Measurements from ENCODE around the gene STX8.

Gene STX8

GRCh38 chr17:9336817-9337216 is 238.8 kb downstream of the STX8 start:
- FAIRE-seq (no peak), DNase-seq (ENCODE audit: insufficient read length, low spot score) (no peak)
- TF ChIP-seq, protein P1, sequence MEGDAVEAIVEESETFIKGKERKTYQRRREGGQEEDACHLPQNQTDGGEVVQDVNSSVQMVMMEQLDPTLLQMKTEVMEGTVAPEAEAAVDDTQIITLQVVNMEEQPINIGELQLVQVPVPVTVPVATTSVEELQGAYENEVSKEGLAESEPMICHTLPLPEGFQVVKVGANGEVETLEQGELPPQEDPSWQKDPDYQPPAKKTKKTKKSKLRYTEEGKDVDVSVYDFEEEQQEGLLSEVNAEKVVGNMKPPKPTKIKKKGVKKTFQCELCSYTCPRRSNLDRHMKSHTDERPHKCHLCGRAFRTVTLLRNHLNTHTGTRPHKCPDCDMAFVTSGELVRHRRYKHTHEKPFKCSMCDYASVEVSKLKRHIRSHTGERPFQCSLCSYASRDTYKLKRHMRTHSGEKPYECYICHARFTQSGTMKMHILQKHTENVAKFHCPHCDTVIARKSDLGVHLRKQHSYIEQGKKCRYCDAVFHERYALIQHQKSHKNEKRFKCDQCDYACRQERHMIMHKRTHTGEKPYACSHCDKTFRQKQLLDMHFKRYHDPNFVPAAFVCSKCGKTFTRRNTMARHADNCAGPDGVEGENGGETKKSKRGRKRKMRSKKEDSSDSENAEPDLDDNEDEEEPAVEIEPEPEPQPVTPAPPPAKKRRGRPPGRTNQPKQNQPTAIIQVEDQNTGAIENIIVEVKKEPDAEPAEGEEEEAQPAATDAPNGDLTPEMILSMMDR (IDR thresholded peaks at IDR 0.05; ENCODE audit: insufficient read depth, missing control alignments) = no peak

DNA sequence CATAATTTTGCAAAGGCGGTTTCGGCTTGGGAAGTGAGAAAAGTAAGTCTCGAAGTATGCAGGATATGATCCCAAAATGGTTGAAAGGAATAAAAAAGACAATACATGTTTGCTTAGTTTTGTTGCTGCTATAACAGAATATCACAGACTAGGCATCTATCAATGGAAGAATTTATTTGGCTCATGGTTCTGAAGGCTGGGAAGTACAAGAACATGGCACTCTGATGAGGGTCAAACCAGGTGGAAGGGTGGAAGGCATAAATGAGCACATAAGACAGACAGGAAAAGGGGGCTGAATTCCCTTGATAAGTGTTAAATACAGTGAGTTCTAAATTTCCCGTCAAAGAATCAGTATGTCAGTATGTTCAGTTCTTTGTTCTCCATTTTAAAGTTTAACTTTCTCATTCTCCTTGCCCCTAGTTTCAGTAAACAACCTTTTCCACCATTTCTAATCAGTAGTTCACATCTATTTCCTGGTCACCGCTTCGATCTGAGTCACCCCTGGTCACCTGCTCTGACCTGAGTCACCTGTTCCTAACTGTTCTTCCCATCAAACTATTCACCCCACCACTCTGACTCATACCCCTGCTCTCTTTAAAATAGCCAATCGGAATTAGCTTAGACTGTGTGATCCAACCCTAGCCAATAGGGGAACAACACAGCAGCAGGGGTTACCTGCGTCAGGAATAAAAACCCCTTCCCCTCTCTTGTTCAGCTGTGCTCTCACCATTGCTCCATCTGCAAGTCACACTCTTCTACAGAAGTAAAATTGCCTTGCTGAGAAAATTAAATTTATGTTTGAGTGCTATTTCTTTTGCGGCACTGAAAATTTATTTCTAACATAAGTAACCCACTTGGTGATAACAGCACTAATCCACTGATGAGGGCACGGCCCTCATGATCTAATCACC is 240.8 kb downstream of the STX8 start:
- TF ChIP-seq, protein P1 (IDR thresholded peaks at IDR 0.05; ENCODE audit: insufficient read depth, missing control alignments) = no peak
- FAIRE-seq = no peak
- no peak for DNase-seq (ENCODE audit: insufficient read length, low spot score)

GRCh38 chr17:9332132-9332494 is 243.5 kb downstream of the STX8 start:
- TF ChIP-seq, protein P1 (IDR thresholded peaks at IDR 0.05; ENCODE audit: insufficient read depth, missing control alignments) = no peak
- DNase-seq (ENCODE audit: insufficient read length, low spot score) = no peak
- no peak for FAIRE-seq

- FAIRE-seq (no peak), DNase-seq (ENCODE audit: insufficient read length, low spot score) (no peak)
- TF ChIP-seq, protein P1 (IDR thresholded peaks at IDR 0.05; ENCODE audit: insufficient read depth, missing control alignments) = no peak
These were observed 244.1 kb downstream of the STX8 start for GRCh38 chr17:9331279-9332131.

DNA sequence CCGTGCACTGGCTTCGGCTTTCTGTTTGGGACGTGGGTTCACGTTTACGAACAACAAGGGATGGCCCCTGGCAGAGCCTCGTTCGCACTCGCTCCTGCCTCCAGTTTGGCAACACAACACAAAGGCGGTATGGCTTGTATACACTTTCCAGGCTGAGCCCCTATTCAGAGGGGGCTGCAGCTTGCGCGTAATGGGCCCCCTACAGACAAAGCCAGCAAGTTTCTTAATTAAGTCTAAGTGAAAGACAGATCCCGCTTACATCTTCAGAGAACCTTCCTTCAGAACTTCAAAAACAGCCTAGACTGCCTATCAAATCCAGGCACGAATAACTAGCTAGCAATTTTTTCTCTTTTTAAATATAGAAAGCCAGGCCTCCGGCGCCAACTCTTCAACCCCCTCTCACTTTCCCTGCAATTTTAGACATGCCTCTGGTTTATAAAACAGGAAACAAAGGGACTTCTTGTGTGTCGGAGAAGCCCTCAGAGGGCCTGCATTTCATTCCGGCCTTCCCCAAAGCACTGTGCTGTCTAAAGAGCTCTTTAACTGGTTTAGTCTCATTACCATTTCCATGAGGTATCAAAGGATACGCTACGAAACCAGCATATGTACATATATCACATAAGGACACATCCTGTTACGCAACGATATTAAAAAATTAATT is 244.9 kb downstream of the STX8 start:
- DNase-seq (ENCODE audit: insufficient read length, low spot score) (no peak), FAIRE-seq (no peak)
- TF ChIP-seq, protein P1 (IDR thresholded peaks at IDR 0.05; ENCODE audit: insufficient read depth, missing control alignments) = no peak

DNA sequence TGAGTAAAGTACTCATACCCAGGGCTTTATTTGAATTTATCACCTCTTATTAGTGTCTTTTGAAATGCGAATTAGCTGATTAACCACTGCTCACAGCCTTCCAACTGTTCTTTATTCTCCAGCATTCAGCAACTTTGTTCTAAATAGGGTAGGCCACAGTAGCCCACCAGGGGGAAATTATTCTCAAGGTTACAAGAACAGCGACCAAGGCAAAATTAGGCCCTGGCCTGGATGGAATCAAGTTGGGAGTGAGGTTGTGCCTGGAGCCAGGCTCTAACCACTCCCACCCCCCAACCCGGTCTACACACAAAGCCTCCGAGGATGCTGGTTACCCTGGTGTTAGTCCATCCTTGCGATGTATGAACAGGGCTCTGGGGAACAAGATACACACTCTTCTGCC is 245.5 kb downstream of the STX8 start:
- TF ChIP-seq, protein P1 (IDR thresholded peaks at IDR 0.05; ENCODE audit: insufficient read depth, missing control alignments) = no peak
- FAIRE-seq = no peak
- no peak for DNase-seq (ENCODE audit: insufficient read length, low spot score)
